Measurements from ENCODE around the gene ESYT1.
A peak's percentile ranks its signal among the peaks of the same experiment; 100 is the strongest.

ESYT1 gene

DNA sequence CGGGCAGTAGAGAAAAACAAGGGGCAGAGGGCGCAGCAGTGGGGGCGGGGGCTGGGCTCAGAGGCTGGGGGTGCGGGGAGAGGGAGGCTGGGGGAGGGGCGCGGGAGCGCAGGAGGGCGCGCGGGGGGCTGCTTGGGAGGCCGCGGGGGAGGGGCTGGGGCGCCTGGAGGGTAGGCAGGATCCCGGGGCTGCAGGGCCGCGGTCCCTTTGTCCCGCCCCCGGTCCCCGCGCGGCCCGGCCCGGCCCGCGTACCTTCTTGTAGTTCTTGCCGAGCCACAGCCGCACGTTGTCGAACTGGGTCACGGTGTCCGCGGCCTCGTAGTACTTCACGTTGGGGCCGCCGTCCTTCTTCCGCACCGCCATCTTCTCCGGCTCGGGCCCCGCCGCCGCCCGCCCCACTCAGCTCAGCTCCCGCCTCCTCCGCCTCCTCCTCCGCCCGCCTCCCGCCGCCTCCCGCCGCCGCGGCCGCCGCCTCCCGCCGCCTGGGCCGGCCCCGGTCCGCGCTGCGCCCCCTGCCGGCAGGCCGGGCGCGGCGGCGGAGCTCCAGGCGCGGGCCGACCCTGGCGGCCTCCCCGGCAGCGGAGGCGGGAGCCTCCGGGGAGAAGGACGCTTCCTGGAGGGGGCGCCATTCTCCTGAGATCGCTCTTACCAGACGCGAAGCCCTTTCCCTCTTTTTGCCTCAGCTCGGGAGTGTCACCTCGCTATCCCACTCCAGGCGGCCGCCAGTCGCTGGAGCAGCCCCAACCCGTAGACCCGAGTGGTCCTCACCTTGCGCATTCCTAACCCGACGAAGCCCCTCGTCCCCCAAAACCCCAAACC is 61.2 kb downstream of the ESYT1 start, which contains the start of gene SMARCC2:
Gene SMARCC2 (minus strand): TSS at position 385 of the 819 bp plus-strand sequence. CDS start 22 bp downstream, at position 363.
- TF ChIP-seq, protein P1, sequence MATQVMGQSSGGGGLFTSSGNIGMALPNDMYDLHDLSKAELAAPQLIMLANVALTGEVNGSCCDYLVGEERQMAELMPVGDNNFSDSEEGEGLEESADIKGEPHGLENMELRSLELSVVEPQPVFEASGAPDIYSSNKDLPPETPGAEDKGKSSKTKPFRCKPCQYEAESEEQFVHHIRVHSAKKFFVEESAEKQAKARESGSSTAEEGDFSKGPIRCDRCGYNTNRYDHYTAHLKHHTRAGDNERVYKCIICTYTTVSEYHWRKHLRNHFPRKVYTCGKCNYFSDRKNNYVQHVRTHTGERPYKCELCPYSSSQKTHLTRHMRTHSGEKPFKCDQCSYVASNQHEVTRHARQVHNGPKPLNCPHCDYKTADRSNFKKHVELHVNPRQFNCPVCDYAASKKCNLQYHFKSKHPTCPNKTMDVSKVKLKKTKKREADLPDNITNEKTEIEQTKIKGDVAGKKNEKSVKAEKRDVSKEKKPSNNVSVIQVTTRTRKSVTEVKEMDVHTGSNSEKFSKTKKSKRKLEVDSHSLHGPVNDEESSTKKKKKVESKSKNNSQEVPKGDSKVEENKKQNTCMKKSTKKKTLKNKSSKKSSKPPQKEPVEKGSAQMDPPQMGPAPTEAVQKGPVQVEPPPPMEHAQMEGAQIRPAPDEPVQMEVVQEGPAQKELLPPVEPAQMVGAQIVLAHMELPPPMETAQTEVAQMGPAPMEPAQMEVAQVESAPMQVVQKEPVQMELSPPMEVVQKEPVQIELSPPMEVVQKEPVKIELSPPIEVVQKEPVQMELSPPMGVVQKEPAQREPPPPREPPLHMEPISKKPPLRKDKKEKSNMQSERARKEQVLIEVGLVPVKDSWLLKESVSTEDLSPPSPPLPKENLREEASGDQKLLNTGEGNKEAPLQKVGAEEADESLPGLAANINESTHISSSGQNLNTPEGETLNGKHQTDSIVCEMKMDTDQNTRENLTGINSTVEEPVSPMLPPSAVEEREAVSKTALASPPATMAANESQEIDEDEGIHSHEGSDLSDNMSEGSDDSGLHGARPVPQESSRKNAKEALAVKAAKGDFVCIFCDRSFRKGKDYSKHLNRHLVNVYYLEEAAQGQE (IDR thresholded peaks at IDR 0.05; ENCODE audit: insufficient read depth in 1 of 2, low read depth in 2 of 2, low read length in 2 of 2): peak in 1 of 2 experiments; percentile 72; a peak in 2 of 4 replicates
- TF ChIP-seq SIN3A (IDR thresholded peaks at IDR 0.05; ENCODE audit: borderline replicate concordance, insufficient read depth, low read length) (no peak), POLR2AphosphoS5 (IDR thresholded peaks at IDR 0.05; ENCODE audit: low read depth, low read length) (peak; percentile 49), FOXP2 (optimal IDR thresholded peaks at IDR 0.05; ENCODE audit: borderline replicate concordance, extremely low read depth, extremely low read length, insufficient read depth) (peak; percentile 70), TAF1 (IDR thresholded peaks at IDR 0.05; ENCODE audit: borderline replicate concordance, insufficient read depth, low read length) (peak; percentile 66; the same call in 1 of the 2 replicates)

DNA sequence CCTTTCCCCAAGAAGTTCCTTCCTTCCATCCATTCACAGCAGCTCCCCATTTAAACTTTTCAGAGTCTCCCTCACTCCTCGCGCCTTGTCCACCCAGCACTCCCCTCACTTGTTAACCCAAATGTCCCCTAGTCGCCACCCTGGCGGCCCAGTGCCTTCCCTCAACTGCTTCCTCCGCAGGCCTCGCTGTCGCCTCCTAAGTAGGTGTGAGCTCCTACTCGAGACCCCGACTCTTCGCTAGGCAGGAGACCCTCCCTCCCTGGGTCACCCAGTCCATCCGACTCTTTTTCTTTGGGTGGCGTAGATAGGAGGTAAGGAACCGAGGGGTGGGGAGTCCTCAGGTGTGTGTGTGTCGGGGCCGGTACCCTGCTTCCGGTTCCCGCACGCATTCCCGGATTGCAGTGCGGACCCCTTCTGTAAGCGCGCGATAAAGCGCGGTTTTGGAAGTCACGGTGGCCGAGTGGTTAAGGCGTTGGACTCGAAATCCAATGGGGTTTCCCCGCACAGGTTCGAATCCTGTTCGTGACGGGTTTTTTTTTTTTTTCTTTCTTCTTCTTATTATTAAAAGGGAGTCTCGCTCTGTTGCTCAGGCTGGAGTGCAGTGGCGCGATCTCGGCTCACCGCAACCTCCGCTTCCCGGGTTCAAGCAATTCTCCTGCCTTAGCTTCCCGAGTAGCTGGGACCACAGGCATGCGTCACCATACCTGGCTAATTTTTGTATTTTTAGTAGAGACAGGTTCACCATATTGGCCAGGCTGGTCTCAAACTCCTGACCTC is 62.0 kb downstream of the ESYT1 start:
- TF ChIP-seq FOXP2 (optimal IDR thresholded peaks at IDR 0.05; ENCODE audit: borderline replicate concordance, extremely low read depth, extremely low read length, insufficient read depth) (no peak), POLR2AphosphoS5 (IDR thresholded peaks at IDR 0.05; ENCODE audit: low read depth, low read length) (0 out of 2 replicates have a peak, but pooled peaks have one; percentile 22), TAF1 (IDR thresholded peaks at IDR 0.05; ENCODE audit: borderline replicate concordance, insufficient read depth, low read length) (no peak), SIN3A (IDR thresholded peaks at IDR 0.05; ENCODE audit: borderline replicate concordance, insufficient read depth, low read length) (0 out of 2 replicates have a peak, but pooled peaks have one; percentile 23)
- TF ChIP-seq, protein P1 (IDR thresholded peaks at IDR 0.05; ENCODE audit: insufficient read depth in 1 of 2, low read depth in 2 of 2, low read length in 2 of 2): peak; percentile 19 to 28; a peak in 2 of 4 replicates

DNA sequence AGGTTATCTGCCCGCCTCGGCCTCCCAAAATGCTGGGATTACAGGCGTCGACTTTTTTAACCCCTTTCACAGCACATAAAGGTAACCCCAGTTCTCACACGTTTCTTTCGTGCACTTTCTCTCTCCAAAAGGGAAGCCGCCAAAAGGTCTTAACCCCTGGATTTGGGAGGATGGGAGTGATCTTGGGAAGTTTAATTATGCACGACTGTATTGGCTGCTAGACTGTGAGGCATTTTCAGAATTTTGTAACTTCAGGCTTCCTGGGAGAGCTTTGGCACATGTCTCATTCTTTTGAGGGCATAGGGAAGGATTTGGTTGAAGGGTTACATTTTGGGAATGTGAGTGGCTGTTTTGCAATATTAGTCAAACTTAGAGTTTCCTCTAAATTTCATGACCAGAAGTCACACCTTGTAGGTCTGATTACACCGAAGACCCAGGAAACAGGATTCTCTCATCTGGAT is 62.7 kb downstream of the ESYT1 start:
- TF ChIP-seq TAF1 (IDR thresholded peaks at IDR 0.05; ENCODE audit: borderline replicate concordance, insufficient read depth, low read length) (no peak), SIN3A (IDR thresholded peaks at IDR 0.05; ENCODE audit: borderline replicate concordance, insufficient read depth, low read length) (no peak), FOXP2 (optimal IDR thresholded peaks at IDR 0.05; ENCODE audit: borderline replicate concordance, extremely low read depth, extremely low read length, insufficient read depth) (no peak), POLR2AphosphoS5 (IDR thresholded peaks at IDR 0.05; ENCODE audit: low read depth, low read length) (no peak)
- TF ChIP-seq, protein P1 (IDR thresholded peaks at IDR 0.05; ENCODE audit: insufficient read depth in 1 of 2, low read depth in 2 of 2, low read length in 2 of 2): no peak

DNA sequence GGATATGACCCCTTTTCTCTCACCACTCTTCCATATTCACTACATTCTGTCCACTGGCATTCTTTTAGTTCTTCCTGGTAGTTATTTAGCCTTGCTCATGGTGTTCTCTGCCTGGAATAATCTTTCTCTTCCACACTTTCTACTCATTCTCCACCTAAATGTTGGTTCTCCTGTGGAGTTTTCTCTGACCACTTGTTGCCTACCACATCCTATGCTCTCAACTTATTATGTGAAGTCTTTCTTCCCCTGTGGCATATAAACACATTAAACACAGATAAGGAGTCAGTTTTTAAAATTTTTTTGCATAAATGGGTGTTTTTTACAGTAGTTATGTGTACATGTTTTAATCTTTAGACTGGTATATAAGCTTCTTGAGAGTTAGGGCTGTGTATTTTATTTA is 64.5 kb downstream of the ESYT1 start:
- TF ChIP-seq, protein P1 (IDR thresholded peaks at IDR 0.05; ENCODE audit: insufficient read depth in 1 of 2, low read depth in 2 of 2, low read length in 2 of 2): no peak
- no peak for TF ChIP-seq TAF1 (IDR thresholded peaks at IDR 0.05; ENCODE audit: borderline replicate concordance, insufficient read depth, low read length)
- TF ChIP-seq POLR2AphosphoS5 (IDR thresholded peaks at IDR 0.05; ENCODE audit: low read depth, low read length): no peak

Data from PFSK-1 (cell line).